AG09309 (cell line): Measurements from ENCODE around the gene ERVK3-1.
"Not testable (repeated sequence)": the region's sequence is repeated elsewhere in the genome, so short reads cannot be mapped to it uniquely, and the experiment has no call there.

ENCODE experiments used
- DNase-seq: peaks from one replicate; pipeline ENCODE4 v3.0.0-alpha.2; 2010; ENCODE audit warnings: low read depth
- H3K4me3 ChIP-seq: 2 replicates; pipeline ENCODE4 v1.5.1; 2011; ENCODE audit warnings: mild to moderate bottlenecking, low read depth, low read length, moderate library complexity; ENCODE audit not compliant: control insufficient read depth
- TF ChIP-seq, protein P1 (sequence below): IDR thresholded peaks from 2 replicates; pipeline ENCODE4 v1.5.1; 2011; ENCODE audit warnings: mild to moderate bottlenecking, low read depth, low read length, inconsistent platforms; ENCODE audit not compliant: insufficient read depth, control insufficient read depth; ENCODE audit errors: missing control alignments

The ERVK3-1 gene, protein sequence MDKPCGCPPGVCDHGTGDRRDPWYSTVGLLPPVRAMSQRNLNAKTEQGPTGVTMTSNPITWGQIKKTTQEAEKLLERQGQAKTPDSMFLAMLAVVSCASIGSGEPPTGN

DNA sequence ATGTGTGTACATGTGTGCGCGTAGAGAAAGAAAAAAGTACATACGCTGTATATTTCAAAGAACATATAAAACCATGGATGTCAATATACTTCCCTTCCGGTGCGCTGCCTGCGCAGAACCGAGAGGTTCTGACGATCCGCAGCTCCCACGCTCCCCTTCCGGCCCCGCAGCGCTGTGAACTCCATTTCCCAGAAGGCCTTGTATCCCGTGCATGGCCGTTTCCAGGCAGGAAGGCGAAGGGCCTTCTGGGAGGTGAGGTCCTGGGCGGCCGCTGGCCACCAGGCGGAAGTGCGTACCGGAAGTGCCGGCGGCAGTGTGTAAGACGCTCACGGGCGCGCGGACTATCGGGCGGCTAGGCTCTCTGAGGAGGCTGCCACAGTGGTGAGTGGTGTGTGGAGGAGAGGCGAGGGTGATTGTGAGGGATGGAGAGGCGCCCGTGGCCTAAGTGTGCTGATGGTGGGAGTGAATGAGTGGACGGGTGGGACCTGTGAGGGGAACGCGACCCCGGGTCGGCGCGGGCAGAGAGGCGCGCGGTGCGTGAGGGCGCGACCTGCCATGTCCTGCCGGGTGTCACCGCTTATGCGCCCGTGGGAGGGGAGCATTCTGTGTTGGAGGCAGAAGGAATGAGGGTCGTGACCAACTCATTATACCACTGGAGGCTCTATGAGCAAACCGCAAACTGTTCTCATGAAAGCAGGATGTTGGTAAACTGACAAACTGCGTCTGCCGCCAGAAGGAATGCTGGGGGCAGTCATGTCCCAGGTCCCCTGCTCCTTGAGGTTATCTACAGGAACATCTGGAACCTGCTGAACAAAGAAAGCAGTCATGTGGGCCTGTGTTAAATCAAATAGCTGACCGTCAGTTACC lies at the start of gene ERVK3-1:
Gene ERVK3-1, plus strand, starts transcription at position 313 of the 867 bp plus-strand sequence. CDS start 6,792 bp downstream, outside the sequence.
- peak within 1 kb of the TSS; percentile 91 for H3K4me3 ChIP-seq
- TF ChIP-seq, protein P1, sequence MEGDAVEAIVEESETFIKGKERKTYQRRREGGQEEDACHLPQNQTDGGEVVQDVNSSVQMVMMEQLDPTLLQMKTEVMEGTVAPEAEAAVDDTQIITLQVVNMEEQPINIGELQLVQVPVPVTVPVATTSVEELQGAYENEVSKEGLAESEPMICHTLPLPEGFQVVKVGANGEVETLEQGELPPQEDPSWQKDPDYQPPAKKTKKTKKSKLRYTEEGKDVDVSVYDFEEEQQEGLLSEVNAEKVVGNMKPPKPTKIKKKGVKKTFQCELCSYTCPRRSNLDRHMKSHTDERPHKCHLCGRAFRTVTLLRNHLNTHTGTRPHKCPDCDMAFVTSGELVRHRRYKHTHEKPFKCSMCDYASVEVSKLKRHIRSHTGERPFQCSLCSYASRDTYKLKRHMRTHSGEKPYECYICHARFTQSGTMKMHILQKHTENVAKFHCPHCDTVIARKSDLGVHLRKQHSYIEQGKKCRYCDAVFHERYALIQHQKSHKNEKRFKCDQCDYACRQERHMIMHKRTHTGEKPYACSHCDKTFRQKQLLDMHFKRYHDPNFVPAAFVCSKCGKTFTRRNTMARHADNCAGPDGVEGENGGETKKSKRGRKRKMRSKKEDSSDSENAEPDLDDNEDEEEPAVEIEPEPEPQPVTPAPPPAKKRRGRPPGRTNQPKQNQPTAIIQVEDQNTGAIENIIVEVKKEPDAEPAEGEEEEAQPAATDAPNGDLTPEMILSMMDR, result no peak
- peak; percentile 88 for DNase-seq

DNA sequence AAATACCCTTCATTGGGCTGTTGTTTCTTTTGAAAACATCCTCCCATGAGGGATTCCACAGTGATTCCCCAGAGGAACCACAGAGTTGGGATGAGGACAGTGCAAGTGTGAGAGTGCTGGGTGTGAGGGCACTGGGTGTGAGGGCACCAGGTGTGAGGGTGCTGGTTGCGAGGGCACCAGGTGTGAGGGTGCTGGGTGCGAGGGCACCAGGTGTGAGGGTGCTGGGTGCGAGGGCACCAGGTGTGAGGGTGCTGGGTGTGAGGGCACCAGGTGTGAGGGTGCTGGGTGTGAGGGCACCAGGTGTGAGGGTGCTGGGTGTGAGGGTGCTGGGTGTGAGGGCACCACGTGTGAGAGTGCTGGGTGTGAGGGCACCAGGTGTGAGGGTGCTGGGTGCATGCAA lies 46.9 kb upstream of the ERVK3-1 start:
- not testable (repeated sequence) for DNase-seq, H3K4me3 ChIP-seq

DNA sequence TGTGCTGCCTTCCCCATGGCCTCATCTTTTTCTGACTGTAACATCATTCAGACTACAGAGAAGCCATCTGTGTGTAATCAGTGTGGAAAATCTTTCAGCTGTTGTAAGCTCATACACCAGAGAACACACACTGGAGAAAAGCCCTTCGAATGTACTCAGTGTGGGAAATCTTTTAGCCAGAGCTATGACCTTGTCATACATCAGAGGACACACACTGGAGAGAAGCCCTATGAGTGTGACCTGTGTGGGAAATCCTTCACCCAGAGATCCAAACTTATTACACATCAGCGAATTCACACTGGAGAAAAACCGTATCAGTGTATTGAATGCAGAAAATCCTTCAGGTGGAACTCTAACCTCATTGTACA lies 43.6 kb upstream of the ERVK3-1 start:
- TF ChIP-seq, protein P1, result no peak
- DNase-seq, result no peak
- no peak overlapping the region for H3K4me3 ChIP-seq

DNA sequence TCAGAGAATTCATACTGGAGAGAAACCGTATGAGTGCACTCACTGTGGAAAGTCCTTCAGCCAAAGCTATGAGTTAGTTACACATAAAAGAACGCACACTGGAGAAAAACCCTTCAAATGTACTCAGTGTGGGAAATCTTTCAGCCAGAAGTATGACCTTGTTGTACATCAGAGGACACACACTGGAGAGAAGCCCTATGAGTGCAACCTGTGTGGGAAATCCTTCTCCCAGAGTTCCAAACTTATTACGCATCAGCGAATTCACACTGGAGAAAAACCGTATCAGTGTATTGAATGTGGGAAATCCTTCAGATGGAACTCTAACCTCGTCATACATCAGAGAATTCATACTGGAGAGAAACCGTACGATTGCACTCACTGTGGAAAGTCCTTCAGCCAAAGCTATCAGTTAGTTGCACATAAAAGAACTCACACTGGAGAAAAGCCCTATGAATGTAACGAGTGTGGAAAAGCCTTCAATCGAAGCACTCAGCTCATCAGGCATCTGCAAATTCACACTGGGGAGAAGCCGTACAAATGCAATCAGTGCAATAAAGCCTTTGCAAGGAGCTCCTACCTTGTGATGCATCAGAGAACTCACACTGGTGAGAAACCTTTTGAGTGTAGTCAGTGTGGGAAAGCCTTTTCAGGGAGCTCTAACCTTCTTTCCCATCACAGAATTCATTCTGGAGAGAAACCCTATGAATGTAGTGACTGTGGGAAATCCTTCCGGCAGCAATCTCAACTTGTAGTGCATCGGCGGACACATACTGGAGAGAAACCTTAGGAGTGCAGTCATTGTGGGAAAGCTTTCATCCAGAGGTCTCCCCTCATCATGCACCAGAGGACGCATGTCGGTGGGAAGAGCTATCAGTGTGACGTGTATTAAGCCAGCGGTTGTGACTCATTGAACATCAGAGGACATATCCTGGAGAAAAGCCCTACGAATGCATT lies 42.9 kb upstream of the ERVK3-1 start:
- DNase-seq, result no peak
- H3K4me3 ChIP-seq, result no peak overlapping the region
- TF ChIP-seq, protein P1, result no peak

DNA sequence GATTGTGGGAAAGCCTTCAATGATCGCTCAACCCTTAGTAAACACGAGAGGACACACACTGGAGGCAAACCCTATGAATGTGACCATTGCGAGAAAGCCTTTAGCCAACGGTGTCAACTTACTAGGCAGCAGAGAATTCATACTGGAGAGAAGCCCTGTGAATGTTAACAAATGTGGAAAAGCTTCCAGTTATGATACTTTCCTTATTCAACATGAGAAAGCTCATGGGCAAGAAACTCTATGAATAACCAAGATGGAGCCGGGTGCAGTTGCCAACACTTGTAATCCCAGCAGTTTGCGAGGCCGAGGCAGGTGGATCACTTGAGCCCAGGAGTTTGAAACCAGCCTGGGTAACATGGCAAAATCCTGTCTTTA lies 42.3 kb upstream of the ERVK3-1 start:
- H3K4me3 ChIP-seq, result no peak overlapping the region
- no peak for DNase-seq
- TF ChIP-seq, protein P1, result no peak

DNA sequence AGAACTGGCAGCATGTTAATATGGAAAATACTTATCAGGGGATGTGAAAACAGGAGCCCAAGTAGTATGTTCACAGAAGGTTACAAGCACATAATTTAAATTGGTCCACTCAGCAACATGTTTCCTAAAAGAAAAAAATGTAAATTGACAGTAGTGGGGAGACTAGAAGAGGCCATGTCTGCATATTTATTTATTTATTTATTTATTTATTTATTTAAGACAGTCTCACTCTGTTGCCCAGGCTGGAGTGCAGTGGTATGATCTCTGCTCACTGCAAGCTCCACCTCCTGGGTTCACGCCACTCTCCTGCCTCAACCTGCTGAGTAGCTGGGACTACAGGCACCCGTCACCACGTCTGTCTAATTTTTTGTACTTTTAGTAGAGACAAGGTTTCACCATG lies 40.1 kb upstream of the ERVK3-1 start:
- H3K4me3 ChIP-seq, result no peak overlapping the region

More for the DNA sequence above, 40.1 kb upstream of the ERVK3-1 start:
- TF ChIP-seq, protein P1, result no peak
- no peak for DNase-seq
